ENCODE results near the gene SCTR.

SCTR gene

GRCh38 chr2:119523952-119524694 is at the start of gene SCTR:
Gene SCTR (minus strand): TSS chr2:119524483. CDS start chr2:119524226, 257 bp downstream.
- Histone ChIP-seq H3K27me3 (ENCODE audit: control insufficient read depth in 5 of 5, insufficient read depth in 4 of 5, low read length in 5 of 5) (peaks cover 0 to 34% (median 23%) of the 10 kb centered on the region in 5 donors), H3K9me3 (ENCODE audit: control insufficient read depth in 5 of 5, low read length in 5 of 5) (no peaks in the 10 kb centered on the region), H3K9ac (ENCODE audit: low read length in 5 of 5) (no peak within 1 kb of the TSS), H3K27ac (ENCODE audit: low read depth, low read length) (no peak within 1 kb of the TSS), H3K4me1 (ENCODE audit: control insufficient read depth in 5 of 5, insufficient read depth in 5 of 5, low read length in 5 of 5) (peaks cover 0 to 6% (median 3%) of the 10 kb centered on the region in 5 donors), H3K36me3 (ENCODE audit: control insufficient read depth in 5 of 5, insufficient read depth in 5 of 5, low read length in 5 of 5) (no peaks in the 10 kb centered on the region), H3K4me3 (ENCODE audit: low read depth in 1 of 5, low read length in 5 of 5) (no peak within 1 kb of the TSS)

GRCh38 chr2:119567292-119567691 is 43.0 kb upstream of the SCTR start:
- peaks cover 0 to 7% (median 0%) of the 10 kb centered on the region in 5 donors for H3K9me3 ChIP-seq (ENCODE audit: control insufficient read depth in 5 of 5, low read length in 5 of 5)
- H3K27me3 ChIP-seq (ENCODE audit: control insufficient read depth in 5 of 5, insufficient read depth in 4 of 5, low read length in 5 of 5): no peaks in the 10 kb centered on the region
- H3K27ac ChIP-seq (ENCODE audit: low read depth, low read length): no peak overlapping the region
- H3K4me3 ChIP-seq (ENCODE audit: low read depth in 1 of 5, low read length in 5 of 5): no peak overlapping the region
- H3K4me1 ChIP-seq (ENCODE audit: control insufficient read depth in 5 of 5, insufficient read depth in 5 of 5, low read length in 5 of 5): no peaks in the 10 kb centered on the region
- H3K9ac ChIP-seq (ENCODE audit: low read length in 5 of 5): no peak overlapping the region
- no peaks in the 10 kb centered on the region for H3K36me3 ChIP-seq (ENCODE audit: control insufficient read depth in 5 of 5, insufficient read depth in 5 of 5, low read length in 5 of 5)

GRCh38 chr2:119565481-119565880 is 41.2 kb upstream of the SCTR start:
- Histone ChIP-seq H3K9me3 (ENCODE audit: control insufficient read depth in 5 of 5, low read length in 5 of 5) (peaks cover 0 to 7% (median 0%) of the 10 kb centered on the region in 5 donors), H3K36me3 (ENCODE audit: control insufficient read depth in 5 of 5, insufficient read depth in 5 of 5, low read length in 5 of 5) (no peaks in the 10 kb centered on the region), H3K9ac (ENCODE audit: low read length in 5 of 5) (no peak overlapping the region), H3K4me1 (ENCODE audit: control insufficient read depth in 5 of 5, insufficient read depth in 5 of 5, low read length in 5 of 5) (no peaks in the 10 kb centered on the region), H3K4me3 (ENCODE audit: low read depth in 1 of 5, low read length in 5 of 5) (no peak overlapping the region), H3K27ac (ENCODE audit: low read depth, low read length) (no peak overlapping the region), H3K27me3 (ENCODE audit: control insufficient read depth in 5 of 5, insufficient read depth in 4 of 5, low read length in 5 of 5) (no peaks in the 10 kb centered on the region)

GRCh38 chr2:119553687-119554344 is 29.5 kb upstream of the SCTR start:
- no peaks in the 10 kb centered on the region for H3K9me3 ChIP-seq (ENCODE audit: control insufficient read depth in 5 of 5, low read length in 5 of 5)
- H3K27me3 ChIP-seq (ENCODE audit: control insufficient read depth in 5 of 5, insufficient read depth in 4 of 5, low read length in 5 of 5): no peaks in the 10 kb centered on the region
- no peaks in the 10 kb centered on the region for H3K4me1 ChIP-seq (ENCODE audit: control insufficient read depth in 5 of 5, insufficient read depth in 5 of 5, low read length in 5 of 5)
- H3K4me3 ChIP-seq (ENCODE audit: low read depth in 1 of 5, low read length in 5 of 5): no peak overlapping the region
- H3K9ac ChIP-seq (ENCODE audit: low read length in 5 of 5): no peak overlapping the region
- no peaks in the 10 kb centered on the region for H3K36me3 ChIP-seq (ENCODE audit: control insufficient read depth in 5 of 5, insufficient read depth in 5 of 5, low read length in 5 of 5)
- no peak overlapping the region for H3K27ac ChIP-seq (ENCODE audit: low read depth, low read length)

GRCh38 chr2:119552902-119553301 is 28.6 kb upstream of the SCTR start:
- no peaks in the 10 kb centered on the region for H3K4me1 ChIP-seq (ENCODE audit: control insufficient read depth in 5 of 5, insufficient read depth in 5 of 5, low read length in 5 of 5)
- no peaks in the 10 kb centered on the region for H3K36me3 ChIP-seq (ENCODE audit: control insufficient read depth in 5 of 5, insufficient read depth in 5 of 5, low read length in 5 of 5)
- no peak overlapping the region for H3K27ac ChIP-seq (ENCODE audit: low read depth, low read length)
- no peaks in the 10 kb centered on the region for H3K27me3 ChIP-seq (ENCODE audit: control insufficient read depth in 5 of 5, insufficient read depth in 4 of 5, low read length in 5 of 5)
- H3K9ac ChIP-seq (ENCODE audit: low read length in 5 of 5): no peak overlapping the region
- no peaks in the 10 kb centered on the region for H3K9me3 ChIP-seq (ENCODE audit: control insufficient read depth in 5 of 5, low read length in 5 of 5)
- H3K4me3 ChIP-seq (ENCODE audit: low read depth in 1 of 5, low read length in 5 of 5): no peak overlapping the region

GRCh38 chr2:119550856-119551255 is 26.6 kb upstream of the SCTR start:
- Histone ChIP-seq H3K36me3 (ENCODE audit: control insufficient read depth in 5 of 5, insufficient read depth in 5 of 5, low read length in 5 of 5) (no peaks in the 10 kb centered on the region), H3K9me3 (ENCODE audit: control insufficient read depth in 5 of 5, low read length in 5 of 5) (no peaks in the 10 kb centered on the region), H3K9ac (ENCODE audit: low read length in 5 of 5) (no peak overlapping the region), H3K27me3 (ENCODE audit: control insufficient read depth in 5 of 5, insufficient read depth in 4 of 5, low read length in 5 of 5) (no peaks in the 10 kb centered on the region), H3K4me1 (ENCODE audit: control insufficient read depth in 5 of 5, insufficient read depth in 5 of 5, low read length in 5 of 5) (peaks cover 0 to under 1% (median 0%) of the 10 kb centered on the region in 5 donors), H3K27ac (ENCODE audit: low read depth, low read length) (no peak overlapping the region), H3K4me3 (ENCODE audit: low read depth in 1 of 5, low read length in 5 of 5) (no peak overlapping the region)

DNA sequence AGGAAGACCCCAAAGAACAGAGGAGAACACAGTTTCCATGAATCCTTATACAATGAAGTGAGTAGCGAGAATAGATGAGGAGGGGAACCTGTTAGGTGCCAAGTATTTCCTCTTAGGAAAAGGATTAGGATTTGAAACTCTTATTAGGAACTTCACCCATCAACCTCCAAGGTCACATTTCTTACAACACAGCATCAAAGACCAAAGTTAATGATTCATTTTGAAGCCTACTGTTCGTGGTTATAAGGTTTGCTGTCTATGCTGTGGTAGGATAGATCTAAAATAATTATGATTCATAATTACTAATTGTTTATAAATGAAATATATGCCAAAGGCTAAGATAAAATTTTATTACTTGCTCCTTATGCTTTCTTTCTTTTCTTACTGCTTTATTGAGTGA is 26.1 kb upstream of the SCTR start:
- no peaks in the 10 kb centered on the region for H3K36me3 ChIP-seq (ENCODE audit: control insufficient read depth in 5 of 5, insufficient read depth in 5 of 5, low read length in 5 of 5)

GRCh38 chr2:119549241-119549640 is 25.0 kb upstream of the SCTR start:
- no peaks in the 10 kb centered on the region for H3K27me3 ChIP-seq (ENCODE audit: control insufficient read depth in 5 of 5, insufficient read depth in 4 of 5, low read length in 5 of 5)
- H3K9me3 ChIP-seq (ENCODE audit: control insufficient read depth in 5 of 5, low read length in 5 of 5): no peaks in the 10 kb centered on the region
- no peak overlapping the region for H3K27ac ChIP-seq (ENCODE audit: low read depth, low read length)

More for the DNA sequence above, 26.1 kb upstream of the SCTR start:
- Histone ChIP-seq H3K27ac (ENCODE audit: low read depth, low read length) (no peak overlapping the region), H3K4me3 (ENCODE audit: low read depth in 1 of 5, low read length in 5 of 5) (no peak overlapping the region), H3K9me3 (ENCODE audit: control insufficient read depth in 5 of 5, low read length in 5 of 5) (no peaks in the 10 kb centered on the region), H3K27me3 (ENCODE audit: control insufficient read depth in 5 of 5, insufficient read depth in 4 of 5, low read length in 5 of 5) (no peaks in the 10 kb centered on the region), H3K4me1 (ENCODE audit: control insufficient read depth in 5 of 5, insufficient read depth in 5 of 5, low read length in 5 of 5) (peaks cover 0 to 5% (median 0%) of the 10 kb centered on the region in 5 donors), H3K9ac (ENCODE audit: low read length in 5 of 5) (no peak overlapping the region)

GRCh38 chr2:119548516-119549120 is 24.3 kb upstream of the SCTR start:
- Histone ChIP-seq H3K27ac (ENCODE audit: low read depth, low read length) (no peak overlapping the region), H3K9ac (ENCODE audit: low read length in 5 of 5) (no peak overlapping the region)

More at GRCh38 chr2:119549241-119549640, 25.0 kb upstream of the SCTR start:
- no peak overlapping the region for H3K4me3 ChIP-seq (ENCODE audit: low read depth in 1 of 5, low read length in 5 of 5)
- peaks cover 0 to 13% (median 8%) of the 10 kb centered on the region in 5 donors for H3K4me1 ChIP-seq (ENCODE audit: control insufficient read depth in 5 of 5, insufficient read depth in 5 of 5, low read length in 5 of 5)
- H3K9ac ChIP-seq (ENCODE audit: low read length in 5 of 5): no peak overlapping the region
- H3K36me3 ChIP-seq (ENCODE audit: control insufficient read depth in 5 of 5, insufficient read depth in 5 of 5, low read length in 5 of 5): no peaks in the 10 kb centered on the region

DNA sequence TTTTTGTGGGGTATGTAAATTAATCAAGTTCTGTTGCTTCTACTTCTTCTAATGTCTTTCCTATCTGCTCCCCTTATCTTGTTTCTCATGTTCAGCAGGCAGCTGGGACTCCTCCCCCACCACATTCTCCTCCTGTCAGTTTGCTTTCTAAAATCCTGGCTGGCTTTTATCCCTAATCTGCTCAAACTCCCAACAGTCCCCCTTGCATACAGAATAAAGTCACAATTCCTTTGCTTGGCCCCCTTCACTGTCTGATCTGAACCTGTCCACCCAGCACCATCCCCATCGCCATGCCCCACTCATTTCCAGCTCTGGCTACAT is 22.1 kb upstream of the SCTR start:
- Histone ChIP-seq H3K4me1 (ENCODE audit: control insufficient read depth in 5 of 5, insufficient read depth in 5 of 5, low read length in 5 of 5) (peaks cover 0 to 20% (median 12%) of the 10 kb centered on the region in 5 donors), H3K4me3 (ENCODE audit: low read depth in 1 of 5, low read length in 5 of 5) (no peak overlapping the region), H3K9ac (ENCODE audit: low read length in 5 of 5) (no peak overlapping the region), H3K9me3 (ENCODE audit: control insufficient read depth in 5 of 5, low read length in 5 of 5) (no peaks in the 10 kb centered on the region), H3K27me3 (ENCODE audit: control insufficient read depth in 5 of 5, insufficient read depth in 4 of 5, low read length in 5 of 5) (no peaks in the 10 kb centered on the region), H3K36me3 (ENCODE audit: control insufficient read depth in 5 of 5, insufficient read depth in 5 of 5, low read length in 5 of 5) (no peaks in the 10 kb centered on the region), H3K27ac (ENCODE audit: low read depth, low read length) (no peak overlapping the region)

More at GRCh38 chr2:119548516-119549120, 24.3 kb upstream of the SCTR start:
- Histone ChIP-seq H3K27me3 (ENCODE audit: control insufficient read depth in 5 of 5, insufficient read depth in 4 of 5, low read length in 5 of 5) (no peaks in the 10 kb centered on the region), H3K36me3 (ENCODE audit: control insufficient read depth in 5 of 5, insufficient read depth in 5 of 5, low read length in 5 of 5) (no peaks in the 10 kb centered on the region), H3K4me1 (ENCODE audit: control insufficient read depth in 5 of 5, insufficient read depth in 5 of 5, low read length in 5 of 5) (peaks cover 0 to 17% (median 12%) of the 10 kb centered on the region in 5 donors), H3K4me3 (ENCODE audit: low read depth in 1 of 5, low read length in 5 of 5) (no peak overlapping the region), H3K9me3 (ENCODE audit: control insufficient read depth in 5 of 5, low read length in 5 of 5) (no peaks in the 10 kb centered on the region)
